ENCODE measurements around the gene BHLHE40.

The BHLHE40 gene

GRCh38 chr3:5012367-5012766, 33.1 kb downstream of the BHLHE40 start:
- TF ChIP-seq CTCF (IDR thresholded peaks at IDR 0.05; ENCODE audit: extremely low read depth, missing control alignments) = no peak
- DNase-seq (ENCODE audit: low spot score) = no peak

GRCh38 chr3:5013021-5013906, 34.0 kb downstream of the BHLHE40 start:
- DNase-seq (ENCODE audit: low spot score) = no peak

GRCh38 chr3:5014391-5014790, 35.2 kb downstream of the BHLHE40 start:
- no peak for DNase-seq (ENCODE audit: low spot score)
- no peak for TF ChIP-seq CTCF (IDR thresholded peaks at IDR 0.05; ENCODE audit: extremely low read depth, missing control alignments)

More at GRCh38 chr3:5013021-5013906, 34.0 kb downstream of the BHLHE40 start:
- no peak for TF ChIP-seq CTCF (IDR thresholded peaks at IDR 0.05; ENCODE audit: extremely low read depth, missing control alignments)

- DNase-seq (ENCODE audit: low spot score) = no peak
- TF ChIP-seq CTCF (IDR thresholded peaks at IDR 0.05; ENCODE audit: extremely low read depth, missing control alignments) = no peak
Observed at GRCh38 chr3:5015056-5015455, 35.8 kb downstream of the BHLHE40 start.

GRCh38 chr3:5016211-5017161, 37.2 kb downstream of the BHLHE40 start:
- peak; percentile 50 for DNase-seq (ENCODE audit: low spot score)
- TF ChIP-seq CTCF (IDR thresholded peaks at IDR 0.05; ENCODE audit: extremely low read depth, missing control alignments) = no peak

- no peak for DNase-seq (ENCODE audit: low spot score)
Observed at GRCh38 chr3:5017925-5018531, 38.8 kb downstream of the BHLHE40 start.

More at GRCh38 chr3:5017925-5018531, 38.8 kb downstream of the BHLHE40 start:
- no peak for TF ChIP-seq CTCF (IDR thresholded peaks at IDR 0.05; ENCODE audit: extremely low read depth, missing control alignments)
